Mammary microvascular endothelial cell (primary cell): ENCODE measurements around the gene MSI2. TPM values are rescaled to one million over a fixed set of nuclear protein-coding genes. Genes with fewer than 3 reads are reported as not detected.

Experiments used
- total RNA-seq: library from RNA; depleted of rRNA; stranded (reverse); fragments of >200 nt; gene quantifications from 2 replicates; pipeline ENCODE4 v1.2.3, GENCODE V29; 2015

Gene MSI2
- total RNA-seq, result 5.5 and 6.3 TPM in 2 replicates

DNA sequence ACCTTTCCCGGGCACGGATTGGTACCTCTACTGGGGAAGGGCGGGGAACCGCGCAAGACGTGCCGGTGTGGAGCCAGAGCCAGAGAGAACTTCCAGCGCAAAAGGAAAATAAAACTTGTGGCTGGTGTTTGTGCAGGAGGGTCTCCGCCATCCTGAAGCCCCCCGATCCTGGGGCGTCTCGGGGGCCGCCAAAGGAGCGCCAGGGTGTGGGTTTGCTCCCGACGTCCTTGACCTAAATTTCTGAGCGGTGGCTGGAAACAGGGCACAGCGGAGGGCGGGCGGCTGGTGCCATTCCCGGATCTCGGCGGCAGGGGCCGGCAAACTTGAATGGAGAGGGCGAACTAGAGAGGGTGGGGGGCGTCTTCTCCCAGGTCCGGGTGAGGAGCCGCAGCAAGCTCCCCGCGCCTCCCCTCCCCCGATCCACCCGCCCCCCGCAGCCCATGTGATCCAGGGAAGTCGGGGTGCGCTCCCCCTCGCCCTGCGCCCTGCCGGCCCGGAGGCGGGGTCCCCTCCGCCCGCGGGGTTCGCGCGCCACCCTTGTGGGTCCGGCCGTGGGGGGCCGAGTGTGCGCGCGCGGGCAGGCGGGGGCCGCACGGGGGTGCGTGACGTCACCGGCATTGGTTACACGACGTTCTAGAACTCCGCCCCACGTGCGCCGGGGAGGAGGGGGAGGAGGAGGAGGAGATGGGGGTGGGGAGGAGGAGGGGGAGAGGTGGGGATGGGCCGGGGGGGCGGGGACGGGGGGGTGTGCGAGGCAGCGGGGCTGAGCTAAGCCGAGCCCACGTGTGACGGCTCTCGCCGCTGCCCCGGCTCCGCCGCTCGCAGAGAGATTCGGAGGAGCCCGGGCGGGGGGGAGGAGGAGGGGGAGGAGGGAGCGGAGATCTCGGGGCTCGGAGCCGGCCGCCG, at the start of gene MSI2:
Gene MSI2 (plus strand): TSS at position 748 of the 906 bp plus-strand sequence. CDS start 220 bp downstream, outside the sequence.

Other genes starting within 250 kb of the MSI2 start
- 22.7 and 24.3 TPM in 2 replicates for gene AKAP1, start 171.3 kb upstream of the MSI2 start, total RNA-seq